NCI-H1436 (cell line): Measurements from ENCODE around the gene CLDN7.
"Not testable (repeated sequence)": the region's sequence is repeated elsewhere in the genome, so short reads cannot be mapped to it uniquely, and the experiment has no call there.

Experiments used
- DNase-seq: peaks from one replicate; lab custom pipeline; 2025; lab: John Stamatoyannopoulos, UW

Gene CLDN7

DNA sequence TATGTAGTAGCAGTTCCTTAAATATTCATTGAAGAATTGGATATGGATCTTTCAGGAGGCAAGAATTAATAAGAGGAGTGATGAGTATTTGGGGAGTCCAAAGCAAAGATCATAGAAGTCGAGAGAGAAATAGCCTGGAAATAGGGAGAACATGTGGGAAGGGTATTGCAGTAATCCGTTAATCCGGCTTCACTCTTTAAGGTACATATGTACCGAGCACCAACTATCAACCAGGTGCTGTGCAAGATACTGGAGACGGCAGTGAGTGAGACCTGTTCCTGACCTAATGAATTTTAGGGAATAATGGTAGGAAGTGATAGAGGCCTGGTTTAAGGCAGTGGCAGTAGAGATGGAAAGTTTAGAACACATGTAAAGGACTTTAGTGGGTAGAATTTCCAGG is 9.2 kb downstream of the CLDN7 start:
- DNase-seq = no peak

DNA sequence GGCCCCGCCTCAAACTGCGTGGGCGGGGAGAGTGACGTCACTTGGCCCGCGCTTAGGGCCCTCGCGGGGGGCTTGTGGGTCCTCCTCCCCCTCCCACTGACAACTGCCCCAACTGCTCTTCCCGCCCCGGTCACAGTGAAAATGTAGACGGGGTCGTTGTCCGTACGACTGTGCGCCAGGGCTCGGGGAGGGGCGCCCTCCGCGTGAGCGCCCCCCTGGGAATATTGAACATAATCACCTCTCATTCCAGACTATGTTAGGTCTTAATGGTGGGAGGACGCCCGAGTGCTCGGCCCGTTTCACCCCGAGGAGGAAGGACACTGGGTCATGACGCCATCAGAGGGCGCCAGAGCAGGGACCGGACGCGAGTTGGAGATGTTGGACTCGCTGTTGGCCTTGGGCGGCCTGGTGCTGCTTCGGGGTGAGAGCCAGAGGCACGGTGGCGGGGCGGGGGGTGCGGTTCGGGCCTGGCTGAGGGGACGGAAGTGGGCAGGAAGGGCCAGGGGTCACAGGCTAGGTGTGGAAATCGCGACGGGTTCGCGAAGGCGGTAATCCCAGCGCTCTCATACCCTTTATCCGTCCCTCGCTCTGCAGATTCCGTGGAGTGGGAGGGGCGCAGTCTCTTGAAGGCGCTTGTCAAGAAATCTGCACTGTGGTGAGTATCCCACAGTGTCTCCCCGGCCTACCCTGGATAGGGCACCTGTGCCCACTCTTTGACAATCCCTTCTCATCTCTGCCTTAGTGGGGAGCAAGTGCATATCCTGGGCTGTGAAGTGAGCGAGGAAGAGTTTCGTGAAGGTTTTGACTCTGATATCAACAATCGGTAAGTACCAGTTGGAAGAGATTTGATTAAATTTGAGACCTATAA is 9.9 kb downstream of the CLDN7 start, which contains the start of gene ELP5:
ELP5 (plus strand) TSS at position 40 of the 868 bp plus-strand sequence; CDS start at position 376, 336 bp downstream.
- DNase-seq = peak; percentile 90

DNA sequence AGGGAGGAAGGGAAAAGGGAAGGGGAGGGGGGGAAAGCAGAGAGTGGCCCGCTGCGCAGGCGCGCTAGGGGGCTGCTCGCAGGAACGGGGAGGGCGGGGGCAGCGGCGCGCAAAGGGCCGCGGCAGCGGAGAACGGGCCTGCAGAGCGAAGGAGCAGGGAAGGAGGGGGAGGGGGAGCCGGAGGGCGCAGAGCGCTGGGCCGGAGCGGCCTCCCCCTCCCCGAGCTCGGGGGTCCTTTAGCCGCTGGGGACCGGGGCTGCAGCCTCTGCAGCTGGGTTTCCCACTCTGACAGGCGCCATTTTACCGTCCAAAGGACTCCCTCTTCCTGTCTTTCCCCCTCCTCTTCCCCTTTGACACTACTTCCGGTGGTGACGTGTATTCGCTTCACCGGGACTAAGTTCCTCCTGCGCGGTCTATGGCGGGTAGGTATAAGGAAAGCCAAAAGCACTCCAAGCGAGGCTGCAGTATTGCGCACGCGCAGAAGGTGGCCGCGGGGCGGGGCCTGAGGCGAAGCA is 10.6 kb downstream of the CLDN7 start, which contains the start of gene CTDNEP1:
CTDNEP1 (minus strand) TSS at position 74 of the 515 bp plus-strand sequence. CDS start 438 bp downstream, outside the sequence.
- DNase-seq = peak; percentile 97

GRCh38 chr17:7250695-7251627 is 11.3 kb downstream of the CLDN7 start:
- no peak for DNase-seq

DNA sequence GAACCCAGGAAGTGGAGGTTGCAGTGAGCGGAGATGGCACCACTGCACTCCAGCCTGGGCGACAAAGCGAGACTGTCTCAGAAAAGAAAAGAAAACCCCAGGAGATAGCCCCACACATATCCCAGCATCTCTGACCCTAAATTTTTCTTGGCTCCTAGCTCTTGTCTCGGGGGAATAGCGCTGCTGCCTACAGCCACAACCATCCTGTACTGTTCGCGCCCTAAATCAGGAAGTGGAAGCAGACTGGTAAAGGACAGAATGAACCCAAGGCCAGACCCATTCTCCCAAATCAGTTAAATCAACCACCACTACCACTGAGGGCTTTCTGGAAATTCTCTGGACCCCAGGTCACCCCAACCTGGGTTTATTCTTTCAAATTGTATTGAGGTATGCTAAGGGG is 12.4 kb downstream of the CLDN7 start:
- no peak for DNase-seq

DNA sequence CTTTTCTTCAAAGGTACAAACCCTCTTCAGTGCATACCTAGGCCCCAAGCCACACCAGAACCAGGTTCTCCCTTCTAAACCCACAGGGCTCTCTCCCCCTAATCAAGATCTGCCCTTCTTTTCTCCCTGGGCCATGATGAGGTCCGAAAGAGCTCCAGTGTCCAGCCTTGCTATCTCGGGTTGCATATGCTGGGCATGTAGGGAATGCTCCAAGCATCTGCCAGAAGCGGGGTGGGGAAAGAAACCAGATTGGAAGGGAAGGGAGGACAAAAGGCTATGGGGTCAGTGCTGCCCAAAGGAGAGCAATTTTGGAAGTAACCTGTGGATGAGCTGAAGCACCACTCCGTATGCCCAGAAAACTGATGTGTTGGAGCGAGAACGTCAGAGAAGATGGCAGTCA is 13.1 kb downstream of the CLDN7 start:
- DNase-seq = no peak

DNA sequence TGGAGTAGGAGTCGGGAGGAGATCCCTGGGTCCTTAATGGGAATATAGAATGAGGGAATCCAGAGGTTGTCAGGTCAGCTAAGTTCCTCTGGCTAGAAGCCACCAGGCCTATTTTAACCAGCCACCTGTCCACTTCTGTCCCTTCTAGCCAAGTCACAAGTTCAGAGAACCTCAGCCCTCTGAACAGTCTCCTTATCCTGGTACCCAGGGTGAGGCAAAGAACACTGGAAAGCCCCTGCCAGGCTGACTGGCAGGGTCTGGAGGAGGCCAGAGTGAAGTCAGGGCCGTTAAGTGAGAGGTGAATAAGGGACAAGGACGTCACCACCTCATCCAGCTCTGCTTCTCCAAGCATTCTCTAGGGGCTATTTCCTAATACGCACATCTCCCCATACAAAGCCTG is 13.5 kb downstream of the CLDN7 start:
- no peak for DNase-seq

DNA sequence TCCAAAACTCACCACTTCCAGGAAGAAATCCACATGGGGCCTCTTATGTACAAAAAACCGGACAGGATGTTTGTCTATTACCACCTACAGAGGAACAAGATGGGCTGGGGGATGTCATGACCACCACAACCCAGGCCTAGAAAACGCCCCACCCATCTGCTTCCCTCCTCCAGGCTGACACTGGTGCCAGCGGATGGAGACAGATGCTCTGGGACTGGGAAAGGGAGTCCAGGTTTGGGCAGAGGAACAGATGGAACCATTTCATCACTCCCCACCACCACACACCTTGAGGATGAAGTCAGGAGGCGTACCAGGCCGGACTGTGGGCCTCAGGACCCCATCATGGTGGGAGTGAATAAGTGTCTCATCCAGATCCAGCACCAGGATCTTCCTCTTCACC is 15.5 kb downstream of the CLDN7 start:
- no peak for DNase-seq

GRCh38 chr17:7243838-7244237 is 18.4 kb downstream of the CLDN7 start:
- not testable (repeated sequence) for DNase-seq

DNA sequence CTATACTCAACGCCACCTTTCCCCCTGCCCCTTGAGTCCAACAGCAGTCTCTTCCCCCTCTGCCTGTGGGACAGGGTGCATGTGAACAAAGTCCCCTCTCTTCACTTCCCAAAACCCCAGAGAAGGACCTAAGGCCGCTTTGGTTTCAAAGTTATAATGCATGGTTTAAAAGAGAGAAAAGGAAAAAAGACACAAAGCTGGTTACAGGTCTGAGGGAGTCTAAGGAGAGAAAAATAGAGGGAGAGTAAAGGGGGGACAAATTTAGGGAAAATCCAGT is 18.9 kb downstream of the CLDN7 start:
- no peak for DNase-seq

- DNase-seq = peak; percentile 91
Observed at GRCh38 chr17:7242717-7243452, 19.4 kb downstream of the CLDN7 start.

GRCh38 chr17:7241783-7242716 is 20.2 kb downstream of the CLDN7 start, which contains the start of gene GABARAP:
Gene GABARAP (minus strand): TSS chr17:7242449. CDS start chr17:7242330, 119 bp downstream.
- DNase-seq = peak; percentile 90

- DNase-seq = no peak
Observed at GRCh38 chr17:7241090-7241733, 21.1 kb downstream of the CLDN7 start.

- DNase-seq = no peak
Observed at GRCh38 chr17:7240375-7240774, 21.9 kb downstream of the CLDN7 start.

- peak; percentile 98 for DNase-seq
Observed at GRCh38 chr17:7239091-7240027, 22.9 kb downstream of the CLDN7 start, which contains the start of gene PHF23. Gene PHF23 (minus strand): TSS chr17:7239457. CDS start chr17:7239279, 178 bp downstream.

DNA sequence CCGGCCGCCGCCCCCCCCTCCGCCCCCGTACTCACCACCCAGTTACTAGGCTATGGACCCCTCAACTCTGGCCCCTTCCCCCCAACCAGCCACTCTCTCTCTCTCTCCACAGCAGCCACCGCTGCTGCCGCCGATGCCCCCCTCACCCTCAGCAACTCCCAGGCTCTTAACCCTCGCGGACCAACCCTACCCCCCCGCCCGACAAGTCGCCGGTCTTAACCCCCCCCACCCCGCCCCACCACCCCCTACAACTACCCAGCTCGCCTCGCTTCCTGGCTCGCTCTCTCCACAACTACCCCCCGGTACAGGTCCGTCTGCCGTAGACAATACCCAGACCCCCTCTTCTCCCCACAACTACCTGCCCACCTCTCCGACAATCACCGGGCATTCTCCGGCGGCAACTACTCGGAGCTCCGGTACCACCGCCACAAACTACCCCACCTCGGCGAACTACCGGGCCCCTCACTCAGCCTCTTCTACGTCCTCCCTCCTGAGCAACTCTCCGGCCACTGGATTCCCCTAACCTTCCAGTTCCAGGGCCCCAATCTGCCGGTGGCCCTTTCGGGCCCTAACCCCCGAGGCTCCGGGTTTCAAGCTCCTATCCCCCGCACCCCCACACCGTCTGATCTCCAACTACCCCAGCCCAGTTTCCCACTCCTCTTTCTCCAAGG is 23.7 kb downstream of the CLDN7 start:
- no peak for DNase-seq

- DNase-seq = peak; percentile 57
Observed at GRCh38 chr17:7237761-7238419, 24.4 kb downstream of the CLDN7 start.
